H1 (cell line): ENCODE measurements around the gene KCNAB2. TPM values are rescaled to one million over a fixed set of nuclear protein-coding genes. Genes with fewer than 3 reads are reported as not detected.

Source experiments
- BACH1 ChIP-seq: IDR thresholded peaks from 2 replicates; pipeline ENCODE4 v1.6.1; 2012; ENCODE audit warnings: low read length, improper control_type of control experiment
- JUN ChIP-seq: IDR thresholded peaks from 2 replicates; pipeline ENCODE4 v1.6.1; 2011; ENCODE audit warnings: low read depth, mild to moderate bottlenecking, improper control_type of control experiment, low read length
- USF2 ChIP-seq: IDR thresholded peaks from 2 replicates; pipeline ENCODE4 v1.6.1; 2011; ENCODE audit warnings: low read length, improper control_type of control experiment
- polyA plus RNA-seq, 7 experiments: library from polyadenylated mRNA; depleted of rRNA in 3 of 7; stranded (reverse) in 5 of 7; unstranded in 2 of 7; fragments of >200 nt in 5 of 7; fragments of 200-250 nt in 2 of 7; gene quantifications; 1 replicate in 5 of 7; 2 replicates in 1 of 7; 4 replicates in 1 of 7; pipeline versions ENCODE4 v1.2.1 to v1.2.3, GENCODE V29; 2011 to 2013; ENCODE audit warnings: missing spikeins in 2 of 7, mixed read lengths in 2 of 7
- total RNA-seq: library from RNA; stranded (reverse); fragmentation: NEBNext Ultra II Directional; extraction: Animal tissue kit (Norgen Biotek cat#: 25700); gene quantifications from 2 replicates; pipeline ENCODE4 v1.2.1, GENCODE V29; 2021

Gene KCNAB2
- total and polyA plus RNA-seq, 2 of the 8 experiments (the other 6 are each of a cell fraction or from before 2014, with no cell fraction given): 4.5 to 7.0 TPM

DNA sequence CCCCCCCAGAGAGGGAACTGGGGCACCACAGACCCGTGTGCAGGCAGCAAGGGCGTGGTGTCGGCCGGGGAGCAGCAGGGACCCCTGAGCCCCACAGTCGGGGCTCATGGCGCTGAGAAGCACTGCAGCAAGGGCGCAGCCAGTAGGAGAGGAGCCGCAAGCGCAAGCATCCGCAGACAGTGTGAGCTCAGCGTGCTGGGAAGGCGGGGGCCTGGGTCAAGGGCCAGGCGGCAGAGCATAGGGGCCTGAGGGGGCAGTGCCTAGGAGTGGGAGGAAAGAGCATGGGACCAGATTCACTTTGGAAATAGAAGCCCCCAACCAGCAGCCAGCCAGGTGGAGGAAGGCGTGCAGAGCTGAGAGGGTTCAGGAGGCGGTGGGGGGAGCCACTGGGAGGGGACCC is 6.7 kb upstream of the KCNAB2 start (continued):
- TF ChIP-seq BACH1 (no peak), USF2 (no peak), JUN (no peak)
